Activated B cell treated with CpG ODN at 0.5 μM for 24 hours (primary cell): ENCODE data around the gene GDPGP1. TPM values are rescaled to one million over a fixed set of nuclear protein-coding genes. Genes with fewer than 3 reads are reported as not detected.

Source experiments
- ATAC-seq: fragments of 200-7000 bp; cut with Tn5 transposase; one replicate; pipeline ENCODE4 v1.10.0; 2021; ENCODE audit warnings: low read depth, mild to moderate bottlenecking, moderate library complexity
- CTCF ChIA-PET: fragments of 350-600 bp; sonication (Branson Sonifier 250); formaldehyde crosslinking; loops from one replicate; lab custom pipeline; 2021; ENCODE audit warnings: antibody characterized with exemption; lab: Charles Lee
- POLR2A ChIA-PET: fragments of 350-600 bp; sonication (Branson Sonifier 250); formaldehyde crosslinking; loops from one replicate; lab custom pipeline; 2021; ENCODE audit warnings: antibody characterized with exemption; lab: Charles Lee
- DNase-seq: peaks from one replicate; pipeline ENCODE4 v3.0.0; 2022
- H3K27ac Mint-ChIP-seq: one replicate; pipeline ENCODE4 v1.8.0; 2020; ENCODE audit warnings: mixed read lengths
- H3K27me3 Mint-ChIP-seq: one replicate; pipeline ENCODE4 v1.8.0; 2021; ENCODE audit warnings: mixed read lengths
- H3K36me3 Mint-ChIP-seq: one replicate; pipeline ENCODE4 v1.8.0; 2021; ENCODE audit warnings: low read depth, mixed read lengths
- H3K4me1 Mint-ChIP-seq: one replicate; pipeline ENCODE4 v1.8.0; 2021; ENCODE audit warnings: mixed read lengths
- H3K4me3 Mint-ChIP-seq: one replicate; pipeline ENCODE4 v1.8.0; 2020; ENCODE audit warnings: mild to moderate bottlenecking, mixed read lengths
- H3K9me3 Mint-ChIP-seq: one replicate; pipeline ENCODE4 v1.8.0; 2020; ENCODE audit warnings: mixed read lengths
- intact Hi-C: fragments of 100-400 bp; cut with micrococcal nuclease; formaldehyde crosslinking; loops from one replicate; pipeline ENCODE4 v1.15.1; 2024
- total RNA-seq: library from RNA; stranded (reverse); gene quantifications from 2 replicates; pipeline ENCODE4 v1.2.3, GENCODE V29; 2022
- TF ChIP-seq, protein P1 (sequence below): fragments of 200-600 bp; IDR thresholded peaks from one replicate; pipeline ENCODE4 v1.8.0; 2022; ENCODE audit warnings: antibody characterized with exemption, mild to moderate bottlenecking

Gene GDPGP1
- total RNA-seq, 1 donor from 2014 or later = 6.2 TPM

- H3K27me3 Mint-ChIP-seq = no peaks in the 10 kb centered on the region
- intact Hi-C loops = no loop called here
- POLR2A ChIA-PET = interaction anchor here (0.8 to 6.5 kb wide), 3 partner anchors 9 to 18 kb away, joined by 3 to 117 read pairs (median 14); partner anchors contain the start of gene SEMA4B
- H3K9me3 Mint-ChIP-seq = no peaks in the 10 kb centered on the region
- DNase-seq = no peak
- peak; percentile 28 for ATAC-seq
- peaks cover 98% of the 10 kb centered on the region for H3K4me1 Mint-ChIP-seq
- CTCF ChIA-PET = interaction anchor here (1.2 to 1.3 kb wide), 2 partner anchors 9 to 48 kb away, joined by 3 read pairs; no protein-coding TSS in a partner anchor
- H3K36me3 Mint-ChIP-seq = peaks cover 58% of the 10 kb centered on the region
- TF ChIP-seq, protein P1, sequence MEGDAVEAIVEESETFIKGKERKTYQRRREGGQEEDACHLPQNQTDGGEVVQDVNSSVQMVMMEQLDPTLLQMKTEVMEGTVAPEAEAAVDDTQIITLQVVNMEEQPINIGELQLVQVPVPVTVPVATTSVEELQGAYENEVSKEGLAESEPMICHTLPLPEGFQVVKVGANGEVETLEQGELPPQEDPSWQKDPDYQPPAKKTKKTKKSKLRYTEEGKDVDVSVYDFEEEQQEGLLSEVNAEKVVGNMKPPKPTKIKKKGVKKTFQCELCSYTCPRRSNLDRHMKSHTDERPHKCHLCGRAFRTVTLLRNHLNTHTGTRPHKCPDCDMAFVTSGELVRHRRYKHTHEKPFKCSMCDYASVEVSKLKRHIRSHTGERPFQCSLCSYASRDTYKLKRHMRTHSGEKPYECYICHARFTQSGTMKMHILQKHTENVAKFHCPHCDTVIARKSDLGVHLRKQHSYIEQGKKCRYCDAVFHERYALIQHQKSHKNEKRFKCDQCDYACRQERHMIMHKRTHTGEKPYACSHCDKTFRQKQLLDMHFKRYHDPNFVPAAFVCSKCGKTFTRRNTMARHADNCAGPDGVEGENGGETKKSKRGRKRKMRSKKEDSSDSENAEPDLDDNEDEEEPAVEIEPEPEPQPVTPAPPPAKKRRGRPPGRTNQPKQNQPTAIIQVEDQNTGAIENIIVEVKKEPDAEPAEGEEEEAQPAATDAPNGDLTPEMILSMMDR = no peak
- H3K27ac Mint-ChIP-seq = peak overlapping the region; percentile 95
- peak overlapping the region; percentile 65 for H3K4me3 Mint-ChIP-seq
Measured at GRCh38 chr15:90209591-90209990, 24.4 kb upstream of the GDPGP1 start.

DNA sequence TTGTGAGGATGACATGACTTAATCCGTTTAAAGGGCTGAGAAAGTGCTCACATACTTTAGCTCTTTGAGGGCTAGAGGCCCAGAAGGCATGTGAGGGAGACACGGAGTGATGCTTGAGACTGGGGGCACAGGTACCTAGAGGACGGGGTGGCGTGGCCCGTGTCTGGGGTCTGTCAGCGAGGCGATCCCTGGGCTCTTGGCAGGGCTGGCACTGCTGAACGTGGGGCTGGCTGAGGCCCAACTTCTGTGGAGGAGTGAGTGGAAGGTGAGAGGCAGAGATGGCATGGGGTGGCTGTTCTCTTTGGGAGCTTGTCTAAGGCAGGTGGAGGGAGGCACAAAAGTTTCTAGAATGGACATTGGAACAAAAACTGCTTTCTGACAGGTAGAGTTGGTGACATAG lies 23.4 kb upstream of the GDPGP1 start:
- intact Hi-C loops = loop anchor here (1.0 kb wide), 1 partner anchor 9 kb away; the partner anchor contains the start of gene SEMA4B
- Mint-ChIP-seq H3K9me3 (no peaks in the 10 kb centered on the region), H3K4me3 (peak overlapping the region; percentile 50), H3K27me3 (no peaks in the 10 kb centered on the region), H3K27ac (peak overlapping the region; percentile 95), H3K36me3 (peaks cover 51% of the 10 kb centered on the region), H3K4me1 (peaks cover 97% of the 10 kb centered on the region)
- ATAC-seq (no peak), DNase-seq (no peak)
- CTCF ChIA-PET = no interaction called here
- TF ChIP-seq, protein P1 = no peak
- POLR2A ChIA-PET = interaction anchor here (0.5 to 6.5 kb wide), 3 partner anchors 10 to 32 kb away, joined by 11 to 117 read pairs (median 14); partner anchors contain the start of gene SEMA4B

DNA sequence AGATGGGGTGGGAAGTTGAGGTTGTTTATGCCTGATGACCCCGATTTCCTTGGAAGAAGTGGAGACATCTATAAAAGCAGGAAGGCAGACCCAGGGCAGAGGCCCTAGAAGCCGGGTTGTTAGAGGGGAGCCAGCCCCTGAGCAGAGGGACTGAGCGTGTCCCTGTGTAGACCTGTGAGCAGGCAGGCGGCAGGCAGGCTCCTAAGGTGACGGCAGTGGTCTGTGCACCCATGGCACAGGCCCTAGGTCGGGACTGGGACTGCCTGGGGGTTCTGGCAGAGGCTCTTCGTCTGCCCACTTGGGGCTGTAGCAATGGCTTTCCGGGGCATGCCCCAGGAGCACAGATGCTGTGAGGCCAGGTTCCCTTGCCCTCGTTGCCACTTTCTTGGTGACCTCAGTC lies 23.0 kb upstream of the GDPGP1 start:
- Mint-ChIP-seq H3K27me3 (no peaks in the 10 kb centered on the region), H3K27ac (peak overlapping the region; percentile 95), H3K36me3 (peaks cover 47% of the 10 kb centered on the region), H3K4me3 (peak overlapping the region; percentile 50), H3K4me1 (peaks cover 95% of the 10 kb centered on the region), H3K9me3 (no peaks in the 10 kb centered on the region)
- no peak for ATAC-seq
- TF ChIP-seq, protein P1 = no peak
- POLR2A ChIA-PET = interaction anchor here (2.7 to 7.3 kb wide), 3 partner anchors 9 to 20 kb away, joined by 14 to 144 read pairs (median 117); partner anchors contain the start of gene SEMA4B
- no peak for DNase-seq
- intact Hi-C loops = no loop called here
- CTCF ChIA-PET = no interaction called here

DNA sequence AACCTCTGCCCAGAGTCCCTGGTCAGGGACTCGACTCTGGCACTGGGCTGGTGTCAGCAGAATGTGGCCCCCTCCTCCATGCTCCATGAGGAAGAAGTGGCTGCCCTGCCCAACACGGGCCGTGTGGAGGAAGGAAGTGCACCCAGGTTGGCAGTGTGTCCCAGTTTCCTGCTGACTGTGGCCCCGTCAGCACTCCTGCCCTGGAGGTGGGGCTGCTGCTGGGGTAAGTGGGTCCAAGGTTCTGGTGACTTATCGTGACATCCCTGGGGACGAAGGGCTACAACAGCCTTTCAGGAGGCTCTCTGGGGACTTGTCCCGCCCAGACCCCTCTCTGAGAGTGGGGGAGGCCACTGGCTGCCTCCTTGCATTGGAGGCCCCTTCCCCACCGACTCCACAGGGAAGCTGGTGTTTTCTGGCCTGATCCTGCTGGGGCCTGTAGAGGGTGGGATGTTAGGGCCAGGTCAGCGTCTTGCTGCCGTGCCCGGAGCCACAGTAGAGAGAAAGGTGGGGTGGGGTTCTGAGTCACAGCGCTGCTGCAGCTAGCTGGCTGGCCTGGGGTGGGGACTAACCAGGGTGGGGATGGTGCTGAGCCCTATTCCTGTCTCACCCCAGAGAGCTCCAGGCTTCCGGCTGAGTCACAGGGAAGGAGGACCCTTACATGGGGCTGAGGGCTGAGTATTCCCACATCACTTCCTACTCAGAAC lies 22.4 kb upstream of the GDPGP1 start:
- POLR2A ChIA-PET = interaction anchor here (0.6 to 7.3 kb wide), 4 partner anchors 9 to 442 kb away, joined by 3 to 144 read pairs (median 61); partner anchors contain the start of gene SEMA4B
- no peak for ATAC-seq
- peak overlapping the region; percentile 95 for H3K27ac Mint-ChIP-seq

More for the DNA sequence above, 22.4 kb upstream of the GDPGP1 start:
- H3K36me3 Mint-ChIP-seq = peaks cover 44% of the 10 kb centered on the region
- no peak for DNase-seq
- CTCF ChIA-PET = no interaction called here
- no peaks in the 10 kb centered on the region for H3K9me3 Mint-ChIP-seq
- TF ChIP-seq, protein P1 = no peak
- H3K4me3 Mint-ChIP-seq = peak overlapping the region; percentile 47
- no peaks in the 10 kb centered on the region for H3K27me3 Mint-ChIP-seq
- H3K4me1 Mint-ChIP-seq = peaks cover 95% of the 10 kb centered on the region
- intact Hi-C loops = no loop called here
